Diencephalon (tissue), 1 donor: Measurements from ENCODE around the gene GRAP2. TPM values are rescaled to one million over a fixed set of nuclear protein-coding genes. Genes with fewer than 3 reads are reported as not detected.

Experiments used
- small RNA-seq: library from RNA; depleted of rRNA; stranded (forward); fragments of <200 nt; gene quantifications from one replicate; pipeline ENCODE3, GENCODE V24; 2014
- total RNA-seq: library from RNA; depleted of rRNA; stranded (reverse); fragments of >200 nt; gene quantifications from one replicate; pipeline ENCODE4 v1.2.3, GENCODE V29; 2014

The GRAP2 gene
- 0.46 TPM for total RNA-seq

GRCh38 chr22:39900306-39901227, at the start of gene GRAP2:
Gene GRAP2 (plus strand): TSS chr22:39901084. CDS start chr22:39947107, 46,023 bp downstream.

GRCh38 chr22:39893526-39893925, 7.4 kb upstream of the GRAP2 start, which contains the start of gene ENTHD1:
Gene ENTHD1 (minus strand): TSS chr22:39893760. CDS start chr22:39887748, 6,012 bp downstream.

GRCh38 chr22:39959640-39960447, 59.0 kb downstream of the GRAP2 start, which contains the start of gene TMA7B:
Gene TMA7B (plus strand): TSS chr22:39960397. CDS start chr22:39964375, 3,978 bp downstream.

GRCh38 chr22:39994566-39995392, 93.9 kb downstream of the GRAP2 start, which contains the start of gene FAM83F:
Gene FAM83F (plus strand): TSS chr22:39994954. CDS start chr22:39995043, 89 bp downstream.

Small RNA genes within 50 kb of the gene (small RNA-seq; reads per million reads assigned to genes)
- not detected for gene RN7SKP210

Other genes with a start within 250 kb of the GRAP2 start
- not detected for gene ENTHD1, start 7.3 kb upstream of the GRAP2 start, total RNA-seq
- not detected for gene TMA7B, start 59.3 kb downstream of the GRAP2 start, total RNA-seq
- 0.46 TPM for gene FAM83F, start 93.9 kb downstream of the GRAP2 start, total RNA-seq